Measurements from ENCODE around the gene ENHO.
"Not testable (repeated sequence)": the region's sequence is repeated elsewhere in the genome, so short reads cannot be mapped to it uniquely, and the experiment has no call there.

ENHO gene

GRCh38 chr9:34486572-34486971 is 36.2 kb downstream of the ENHO start:
- no peak overlapping the region for H3K27ac ChIP-seq
- TF ChIP-seq ZFX (IDR thresholded peaks at IDR 0.05) = no peak
- TF ChIP-seq, protein P1, sequence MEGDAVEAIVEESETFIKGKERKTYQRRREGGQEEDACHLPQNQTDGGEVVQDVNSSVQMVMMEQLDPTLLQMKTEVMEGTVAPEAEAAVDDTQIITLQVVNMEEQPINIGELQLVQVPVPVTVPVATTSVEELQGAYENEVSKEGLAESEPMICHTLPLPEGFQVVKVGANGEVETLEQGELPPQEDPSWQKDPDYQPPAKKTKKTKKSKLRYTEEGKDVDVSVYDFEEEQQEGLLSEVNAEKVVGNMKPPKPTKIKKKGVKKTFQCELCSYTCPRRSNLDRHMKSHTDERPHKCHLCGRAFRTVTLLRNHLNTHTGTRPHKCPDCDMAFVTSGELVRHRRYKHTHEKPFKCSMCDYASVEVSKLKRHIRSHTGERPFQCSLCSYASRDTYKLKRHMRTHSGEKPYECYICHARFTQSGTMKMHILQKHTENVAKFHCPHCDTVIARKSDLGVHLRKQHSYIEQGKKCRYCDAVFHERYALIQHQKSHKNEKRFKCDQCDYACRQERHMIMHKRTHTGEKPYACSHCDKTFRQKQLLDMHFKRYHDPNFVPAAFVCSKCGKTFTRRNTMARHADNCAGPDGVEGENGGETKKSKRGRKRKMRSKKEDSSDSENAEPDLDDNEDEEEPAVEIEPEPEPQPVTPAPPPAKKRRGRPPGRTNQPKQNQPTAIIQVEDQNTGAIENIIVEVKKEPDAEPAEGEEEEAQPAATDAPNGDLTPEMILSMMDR (conservative IDR thresholded peaks at IDR 0.05) = no peak

- TF ChIP-seq, protein P1 (conservative IDR thresholded peaks at IDR 0.05) = no peak
- TF ChIP-seq ZFX (IDR thresholded peaks at IDR 0.05) = no peak
- H3K27ac ChIP-seq = no peak overlapping the region
Observed at GRCh38 chr9:34485822-34486221, 37.0 kb downstream of the ENHO start.

DNA sequence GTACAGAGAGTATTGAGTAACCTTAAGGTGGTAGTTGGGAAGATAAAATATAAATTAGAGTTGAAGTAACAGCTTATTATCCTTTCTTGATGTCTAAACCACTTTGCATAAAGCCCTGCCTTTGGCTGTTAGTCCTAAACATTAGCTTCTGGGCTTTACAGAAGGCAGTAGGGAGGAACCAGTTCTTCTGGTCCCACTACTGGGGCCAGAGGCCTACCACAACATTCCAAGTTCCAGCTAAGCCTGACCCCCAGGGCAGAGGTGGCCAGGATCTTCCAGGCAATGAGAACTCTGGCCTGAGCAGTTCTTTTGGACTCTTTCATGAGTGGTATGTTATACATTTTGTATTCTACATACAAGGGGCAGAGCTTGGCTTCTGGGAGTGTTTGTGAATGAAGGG is 38.1 kb downstream of the ENHO start:
- TF ChIP-seq, protein P1 (conservative IDR thresholded peaks at IDR 0.05) = no peak
- no peak for TF ChIP-seq ZFX (IDR thresholded peaks at IDR 0.05)
- H3K27ac ChIP-seq = no peak overlapping the region

DNA sequence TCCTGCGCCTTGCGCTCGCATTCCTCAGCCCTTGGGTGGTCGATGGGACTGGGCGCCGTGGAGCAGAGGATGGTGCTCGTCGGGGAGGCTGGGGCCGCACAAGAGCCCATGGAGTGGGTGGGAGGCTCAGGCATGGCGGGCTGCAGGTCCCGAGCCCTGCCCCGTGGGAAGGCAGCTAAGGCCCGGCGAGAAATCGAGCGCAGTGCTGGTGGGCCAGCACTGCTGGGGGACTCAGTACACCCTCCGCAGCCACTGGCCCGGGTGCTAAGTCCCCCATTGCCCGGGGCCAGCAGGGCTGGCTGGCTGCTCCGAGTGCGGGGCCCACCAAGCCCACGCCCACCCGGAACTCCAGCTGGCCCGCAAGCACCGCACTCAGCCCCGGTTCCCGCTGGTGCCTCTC is 40.0 kb downstream of the ENHO start:
- H3K27ac ChIP-seq = not testable (repeated sequence)

- not testable (repeated sequence) for H3K27ac ChIP-seq
Observed at GRCh38 chr9:34481620-34482019, 41.2 kb downstream of the ENHO start.

- TF ChIP-seq ZFX (IDR thresholded peaks at IDR 0.05) = no peak
- TF ChIP-seq, protein P1 (conservative IDR thresholded peaks at IDR 0.05) = no peak
- H3K27ac ChIP-seq = no peak overlapping the region
Observed at GRCh38 chr9:34479431-34479866, 43.3 kb downstream of the ENHO start.

DNA sequence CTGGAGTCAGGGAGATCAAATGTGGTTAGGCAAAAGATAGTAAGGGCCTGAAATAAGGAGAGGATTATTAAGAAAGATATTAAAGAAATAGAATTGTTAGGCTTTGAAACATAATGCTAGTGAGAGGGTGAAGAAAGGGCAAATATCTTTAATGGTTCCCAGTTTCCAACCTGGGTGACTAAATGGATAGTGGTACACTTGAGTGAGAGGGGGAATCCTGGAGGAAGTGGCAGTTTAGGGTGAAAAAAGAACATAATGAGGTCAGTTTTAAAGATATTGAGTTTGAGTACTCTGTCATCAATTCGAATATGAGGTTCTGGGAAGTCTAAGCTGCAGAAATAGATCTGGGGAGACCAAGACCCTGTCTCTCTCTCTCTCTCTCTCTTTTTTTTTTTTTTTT is 45.2 kb downstream of the ENHO start:
- TF ChIP-seq, protein P1 (conservative IDR thresholded peaks at IDR 0.05) = no peak
- TF ChIP-seq ZFX (IDR thresholded peaks at IDR 0.05) = no peak
- H3K27ac ChIP-seq = no peak overlapping the region

DNA sequence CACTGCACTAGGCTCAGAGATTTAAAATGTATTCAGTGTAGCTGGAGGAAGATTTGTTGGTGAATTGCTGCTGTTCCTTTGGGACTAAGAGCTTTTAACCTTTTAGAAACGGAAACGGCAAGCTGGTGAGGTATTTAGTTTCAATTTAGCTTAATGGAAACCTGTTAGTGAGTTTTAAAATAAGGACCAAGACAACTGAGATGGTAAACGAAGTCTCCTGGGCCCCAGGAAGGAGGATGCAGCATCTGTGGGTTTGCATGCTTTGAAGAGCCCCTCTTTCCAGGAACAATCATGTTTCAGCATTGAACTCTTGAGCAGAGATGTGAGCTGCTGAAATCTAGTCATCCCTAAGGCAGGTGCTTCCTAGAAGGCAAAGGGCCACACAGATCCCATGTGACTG is 47.7 kb downstream of the ENHO start:
- TF ChIP-seq, protein P1 (conservative IDR thresholded peaks at IDR 0.05) = no peak
- TF ChIP-seq ZFX (IDR thresholded peaks at IDR 0.05) = no peak
- no peak overlapping the region for H3K27ac ChIP-seq

All from C4-2B (cell line).